GM13976 (cell line): Measurements from ENCODE around the gene SMIM27.

ENCODE experiments used
- DNase-seq: peaks from one replicate; pipeline ENCODE4 v3.0.0; 2012; ENCODE audit warnings: low spot score
- CTCF ChIP-seq: IDR thresholded peaks from 2 replicates; pipeline ENCODE4 v1.5.1; 2012; ENCODE audit warnings: borderline replicate concordance, mild to moderate bottlenecking; ENCODE audit not compliant: insufficient read depth; ENCODE audit errors: extremely low read depth, missing control alignments, control extremely low read depth
- in situ Hi-C: fragments of 300-500 bp; cut with MboI; formaldehyde crosslinking; loops from one replicate; pipeline ENCODE4 v1.12.0; 2022; ENCODE audit warnings: low sequenced_read_pairs, mixed read lengths, inconsistent platforms; ENCODE audit not compliant: unreplicated experiment

Gene SMIM27

GRCh38 chr9:32552172-32552872, at the start of gene SMIM27, which contains the start of gene TOPORS:
SMIM27 (plus strand) TSS chr9:32552327; CDS start chr9:32552435, 108 bp downstream.
TOPORS (minus strand) TSS chr9:32552586; CDS start chr9:32552436, 150 bp downstream.
- TF ChIP-seq CTCF = no peak
- in situ Hi-C loops = no loop called here
- peak; percentile 91 for DNase-seq

GRCh38 chr9:32502464-32502863, 49.7 kb upstream of the SMIM27 start:
- in situ Hi-C loops = no loop called here
- no peak for DNase-seq
- TF ChIP-seq CTCF = no peak

- in situ Hi-C loops = no loop called here
- no peak for DNase-seq
- no peak for TF ChIP-seq CTCF
These were observed 49.1 kb upstream of the SMIM27 start for GRCh38 chr9:32503008-32503407.

- in situ Hi-C loops = no loop called here
- no peak for TF ChIP-seq CTCF
- no peak for DNase-seq
These were observed 43.4 kb upstream of the SMIM27 start for GRCh38 chr9:32508728-32509127.

- DNase-seq = no peak
- no peak for TF ChIP-seq CTCF
- in situ Hi-C loops = no loop called here
These were observed 35.9 kb upstream of the SMIM27 start for GRCh38 chr9:32516241-32516640.

- in situ Hi-C loops = no loop called here
- no peak for DNase-seq
- TF ChIP-seq CTCF = no peak
These were observed 33.9 kb upstream of the SMIM27 start for GRCh38 chr9:32518276-32518675.
